K562 treated with DMSO at 1 percent for 4 hours (cell line): ENCODE measurements around the gene ECE2. TPM values are rescaled to one million over a fixed set of nuclear protein-coding genes. Genes with fewer than 3 reads are reported as not detected.

Source experiments
- total RNA-seq: library from RNA; unstranded; fragments of 300-600 nt; gene quantifications from 2 replicates; pipeline ENCODE4 v1.2.3, GENCODE V29; 2022; ENCODE audit not compliant: insufficient read depth

ECE2 gene
- not detected in 2 replicates for total RNA-seq

GRCh38 chr3:184275961-184276910 is at the start of gene ECE2:
TSS of gene ECE2 (plus strand) at chr3:184276022. CDS start at chr3:184276154, 132 bp downstream.

GRCh38 chr3:184229394-184230080 is 46.3 kb upstream of the ECE2 start, which contains the start of gene VWA5B2:
TSS of gene VWA5B2 (plus strand) at chr3:184229585. CDS start at chr3:184230529, 944 bp downstream.

DNA sequence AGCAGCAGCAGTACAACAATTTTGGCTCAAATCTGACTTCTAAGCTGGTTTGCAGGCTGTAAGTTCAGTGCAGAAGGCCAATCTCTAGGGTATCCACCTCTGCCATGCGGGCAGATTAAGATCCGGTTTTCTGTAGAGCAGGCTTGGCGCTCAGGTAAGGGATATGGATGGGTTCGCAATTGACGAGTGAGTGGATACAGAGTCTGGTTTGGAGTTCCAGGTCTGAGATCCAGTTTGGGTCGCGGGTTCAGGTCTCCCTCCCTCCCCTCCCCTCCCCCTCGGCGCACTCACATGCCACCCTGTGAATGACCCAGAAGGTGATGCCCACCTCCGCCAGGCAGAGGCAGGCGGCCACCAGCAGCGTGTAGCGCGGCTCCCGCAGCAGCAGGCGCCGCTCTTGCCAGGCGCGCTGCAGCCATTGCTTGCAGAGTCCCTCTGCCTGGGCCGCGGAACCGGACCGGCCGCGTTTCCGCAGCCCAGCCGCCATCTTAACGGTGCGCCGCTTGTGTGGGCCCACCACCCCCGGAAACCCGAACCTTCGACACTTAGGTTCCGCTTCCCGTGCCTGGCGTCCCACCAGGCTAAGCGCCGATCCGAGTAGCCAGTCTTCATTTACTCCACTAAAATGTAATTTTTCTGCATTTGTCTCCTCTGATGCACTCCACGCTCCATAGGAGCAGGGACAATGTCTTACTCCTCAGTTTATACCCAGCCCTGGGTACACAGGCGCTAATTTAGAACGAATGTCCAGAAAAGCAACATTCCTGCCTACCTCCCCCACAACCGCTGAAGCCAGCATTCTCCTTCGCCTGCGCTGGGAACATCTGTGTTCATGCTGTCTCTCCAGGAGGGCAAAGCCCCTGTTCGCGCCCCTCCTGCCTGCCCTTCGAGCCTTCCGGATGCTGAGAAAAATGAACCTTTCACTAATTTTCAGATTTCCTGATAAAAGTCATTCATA is 27.1 kb upstream of the ECE2 start, which contains the start of gene ALG3:
ALG3 (minus strand) TSS at position 509 of the 958 bp plus-strand sequence; CDS start at position 487, 22 bp downstream.

DNA sequence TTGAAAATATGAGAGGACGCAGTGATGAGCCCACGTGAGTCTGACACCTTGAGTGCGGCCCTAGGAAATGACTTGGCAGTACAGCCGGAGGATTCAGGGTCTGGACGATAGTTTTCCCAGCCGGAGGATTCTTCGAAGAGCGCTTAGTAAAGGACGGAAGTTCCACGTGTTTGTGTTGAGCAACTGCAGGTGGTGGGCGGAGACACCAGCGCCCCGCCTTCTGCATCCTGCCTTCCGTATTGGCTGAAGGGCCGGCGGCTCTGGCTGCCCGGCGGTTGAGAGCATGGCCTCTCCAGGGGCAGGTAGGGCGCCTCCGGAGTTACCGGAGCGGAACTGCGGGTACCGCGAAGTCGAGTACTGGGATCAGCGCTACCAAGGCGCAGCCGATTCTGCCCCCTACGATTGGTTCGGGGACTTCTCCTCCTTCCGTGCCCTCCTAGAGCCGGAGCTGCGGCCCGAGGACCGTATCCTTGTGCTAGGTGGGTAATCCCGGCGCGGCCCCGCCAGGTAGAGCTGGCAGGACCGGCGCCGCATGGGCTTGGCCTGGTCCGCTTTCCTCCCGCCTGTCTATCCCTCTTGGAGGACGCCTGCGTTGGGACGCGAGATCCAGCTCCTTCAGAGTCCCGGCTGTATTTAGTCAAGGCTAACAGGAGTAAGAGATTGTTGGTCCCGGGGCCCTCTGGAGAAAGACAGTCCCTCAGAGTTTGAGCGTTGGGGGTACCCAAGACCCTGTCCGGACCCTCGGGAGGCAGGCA is 26.2 kb upstream of the ECE2 start, which contains the start of gene EEF1AKMT4:
EEF1AKMT4 (plus strand) TSS at position 261 of the 755 bp plus-strand sequence; CDS start at position 284, 23 bp downstream.

DNA sequence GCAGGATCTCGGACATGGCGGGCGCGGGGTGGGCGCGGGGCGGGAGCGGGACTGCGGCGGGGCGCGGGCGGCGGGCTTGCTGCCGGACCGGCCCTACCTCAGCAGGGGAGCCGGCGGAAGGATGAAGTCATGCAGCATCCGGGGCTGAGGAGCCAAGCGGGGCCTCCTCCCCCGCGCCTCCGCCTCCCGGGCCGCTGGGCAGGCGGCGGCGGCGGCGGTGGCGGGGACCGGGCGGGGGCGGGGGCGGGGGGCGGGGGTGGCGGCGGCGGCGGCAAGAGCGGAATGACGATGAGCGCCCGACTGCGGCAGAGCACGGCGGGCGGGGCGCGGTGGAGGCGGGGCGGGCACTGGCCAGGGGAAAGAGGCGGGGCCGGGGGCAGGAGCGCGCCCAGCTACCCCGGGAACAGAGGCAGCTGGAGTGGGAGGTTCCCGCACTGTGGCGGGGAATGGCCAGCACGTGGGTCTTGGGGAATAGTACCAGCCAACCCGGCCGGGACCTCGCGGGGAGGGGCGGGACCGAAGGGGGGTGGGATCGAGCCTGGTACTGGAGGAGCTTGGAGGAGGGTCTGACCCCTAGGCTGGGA is 14.5 kb upstream of the ECE2 start, which contains the start of gene CAMK2N2:
CAMK2N2 (minus strand) TSS at position 284 of the 584 bp plus-strand sequence; CDS start at position 16, 268 bp downstream.

GRCh38 chr3:184298759-184299487 is 23.1 kb downstream of the ECE2 start, which contains the start of gene PSMD2:
TSS of gene PSMD2 (plus strand) at chr3:184299241. CDS start at chr3:184299267, 26 bp downstream.

GRCh38 chr3:184314363-184314699 is 38.5 kb downstream of the ECE2 start, which contains the start of gene EIF4G1:
TSS of gene EIF4G1 (plus strand) at chr3:184314606. CDS start at chr3:184315797, 1,191 bp downstream.

DNA sequence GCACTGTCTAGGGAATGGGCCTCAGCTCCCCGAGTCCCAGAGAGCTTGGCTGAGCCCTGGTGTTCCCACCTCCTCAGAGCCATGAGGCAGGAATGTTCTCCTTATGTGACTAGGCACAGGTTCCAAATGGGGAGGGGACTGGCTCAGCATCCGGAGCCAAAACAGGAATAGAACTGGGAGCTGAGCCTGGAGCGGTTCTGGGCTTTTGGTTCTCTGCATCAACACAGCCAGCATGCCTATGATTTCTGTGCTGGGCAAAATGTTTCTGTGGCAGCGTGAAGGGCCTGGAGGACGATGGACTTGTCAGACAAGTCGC is 61.5 kb downstream of the ECE2 start, which contains the start of gene FAM131A:
FAM131A (plus strand) TSS at position 202 of the 316 bp plus-strand sequence; CDS start at position 233, 31 bp downstream.

Other genes starting within 250 kb of the ECE2 start
- not detected in 2 replicates for gene HTR3D, start 244.3 kb upstream of the ECE2 start, total RNA-seq
- gene HTR3C, start 223.0 kb upstream of the ECE2 start, total RNA-seq: not detected in 2 replicates
- not detected in 2 replicates for gene HTR3E, start 179.0 kb upstream of the ECE2 start, total RNA-seq
- 49.5 and 63.6 TPM in 2 replicates for gene EIF2B5, start 140.7 kb upstream of the ECE2 start, total RNA-seq
- 46.2 and 64.6 TPM in 2 replicates for gene DVL3, start 120.6 kb upstream of the ECE2 start, total RNA-seq
- gene AP2M1, start 101.2 kb upstream of the ECE2 start, total RNA-seq: 500 and 530 TPM in 2 replicates
- 26.8 and 32.8 TPM in 2 replicates for gene ABCF3, start 89.8 kb upstream of the ECE2 start, total RNA-seq
- gene VWA5B2, start 46.4 kb upstream of the ECE2 start, total RNA-seq: 0.17 and 2.7 TPM in 2 replicates
- gene ALG3, start 27.1 kb upstream of the ECE2 start, total RNA-seq: 91.9 and 93.1 TPM in 2 replicates
- gene EEF1AKMT4, start 26.4 kb upstream of the ECE2 start, total RNA-seq: 10.2 and 12.8 TPM in 2 replicates
- gene CAMK2N2, start 14.5 kb upstream of the ECE2 start, total RNA-seq: not detected in 2 replicates
- gene PSMD2, start 23.2 kb downstream of the ECE2 start, total RNA-seq: 314 and 374 TPM in 2 replicates
- 181 and 217 TPM in 2 replicates for gene EIF4G1, start 38.6 kb downstream of the ECE2 start, total RNA-seq
- gene FAM131A, start 61.6 kb downstream of the ECE2 start, total RNA-seq: 9.5 and 16.5 TPM in 2 replicates
- 4.1 and 8.9 TPM in 2 replicates for gene CLCN2, start 85.6 kb downstream of the ECE2 start, total RNA-seq
- 84.6 and 90.7 TPM in 2 replicates for gene POLR2H, start 85.7 kb downstream of the ECE2 start, total RNA-seq
- not detected in 2 replicates for gene THPO, start 102.2 kb downstream of the ECE2 start, total RNA-seq
- gene CHRD, start 104.0 kb downstream of the ECE2 start, total RNA-seq: 1.2 TPM in 1 of 2 replicates, not detected in the other